ENCODE data around the gene C22orf31. TPM values are rescaled to one million over a fixed set of nuclear protein-coding genes. Genes with fewer than 3 reads are reported as not detected.

The C22orf31 gene
- total RNA-seq, 1 donor from 2014 or later: not detected

GRCh38 chr22:29060931-29061330 lies 700 bp downstream of the C22orf31 start:
- DNase-seq (ENCODE audit: low spot score): no peak
- Mint-ChIP-seq H3K36me3 (ENCODE audit: low read depth) (no peaks in the 10 kb centered on the region), H3K9me3 (no peaks in the 10 kb centered on the region), H3K4me3 (ENCODE audit: low read depth) (no peak overlapping the region), H3K27me3 (ENCODE audit: low read depth) (peaks cover 47% of the 10 kb centered on the region), H3K27ac (no peak overlapping the region), H3K4me1 (ENCODE audit: low read depth) (peaks cover 11% of the 10 kb centered on the region)
- intact Hi-C loops (cut with micrococcal nuclease): no loop called here

- H3K4me3 Mint-ChIP-seq (ENCODE audit: low read depth): no peak overlapping the region
- H3K36me3 Mint-ChIP-seq (ENCODE audit: low read depth): no peaks in the 10 kb centered on the region
- H3K9me3 Mint-ChIP-seq: no peaks in the 10 kb centered on the region
- H3K4me1 Mint-ChIP-seq (ENCODE audit: low read depth): peaks cover 6% of the 10 kb centered on the region
- no peak overlapping the region for H3K27ac Mint-ChIP-seq
- DNase-seq (ENCODE audit: low spot score): no peak
- intact Hi-C loops (cut with micrococcal nuclease): no loop called here
- peaks cover 47% of the 10 kb centered on the region for H3K27me3 Mint-ChIP-seq (ENCODE audit: low read depth)
Measured at GRCh38 chr22:29060251-29060869, 1.3 kb downstream of the C22orf31 start.

DNA sequence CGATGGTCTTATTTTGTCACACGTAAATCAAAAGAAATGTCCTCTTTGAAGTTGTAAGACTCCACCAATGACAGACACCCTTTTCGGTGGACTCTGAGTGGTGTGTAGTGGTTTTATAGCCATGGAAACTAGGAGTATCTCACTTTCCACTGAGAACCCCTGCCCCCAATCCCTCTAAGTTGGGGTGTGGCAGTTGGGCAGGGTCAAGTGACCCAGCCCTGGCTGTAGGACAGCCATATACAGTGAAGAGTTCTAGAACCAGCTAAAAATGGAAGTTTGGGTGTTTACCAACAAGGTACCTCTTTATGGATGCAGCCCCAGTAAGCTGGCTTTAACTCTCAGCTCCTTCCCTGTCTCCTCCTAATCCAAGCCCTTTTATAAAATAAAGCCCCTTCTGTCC lies 5.2 kb downstream of the C22orf31 start:
- Mint-ChIP-seq H3K4me1 (ENCODE audit: low read depth) (no peaks in the 10 kb centered on the region), H3K4me3 (ENCODE audit: low read depth) (no peak overlapping the region), H3K9me3 (no peaks in the 10 kb centered on the region), H3K27me3 (ENCODE audit: low read depth) (peaks cover 28% of the 10 kb centered on the region), H3K36me3 (ENCODE audit: low read depth) (no peaks in the 10 kb centered on the region), H3K27ac (no peak overlapping the region)
- intact Hi-C loops (cut with micrococcal nuclease): no loop called here
- no peak for DNase-seq (ENCODE audit: low spot score)

DNA sequence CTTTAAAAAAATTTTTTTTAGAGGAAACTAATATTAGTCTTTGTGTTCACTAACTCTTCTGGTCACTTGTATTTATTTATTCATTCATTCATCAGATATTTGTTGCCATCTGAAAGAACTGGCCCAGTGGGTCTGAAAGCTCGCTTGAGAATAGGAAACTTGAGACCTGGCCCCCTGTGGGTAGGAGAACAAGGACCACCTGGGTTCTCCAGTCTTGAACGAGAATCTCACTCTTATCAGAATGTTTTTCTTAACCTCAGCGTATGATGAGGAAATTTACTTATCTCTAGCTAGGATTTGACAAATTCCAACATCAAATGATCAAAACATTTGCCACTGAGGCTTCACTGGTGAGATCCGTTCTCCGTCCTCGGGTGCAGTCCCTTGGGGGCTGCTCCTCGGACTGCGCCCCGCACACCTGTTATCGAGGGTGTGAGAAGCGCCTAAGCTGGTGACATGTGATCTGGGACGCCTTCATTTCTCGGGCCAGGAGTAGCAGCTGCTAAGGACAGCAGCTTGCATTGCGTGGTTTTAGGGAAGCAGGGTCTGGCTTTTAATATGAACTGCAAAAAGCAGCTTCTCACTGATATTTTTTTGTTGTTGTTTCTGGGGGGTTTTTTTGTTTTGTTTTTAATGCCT lies 6.3 kb downstream of the C22orf31 start:
- no peak overlapping the region for H3K27ac Mint-ChIP-seq
- peaks cover 17% of the 10 kb centered on the region for H3K27me3 Mint-ChIP-seq (ENCODE audit: low read depth)
- no peaks in the 10 kb centered on the region for H3K36me3 Mint-ChIP-seq (ENCODE audit: low read depth)

GRCh38 chr22:29054251-29054767 lies 7.3 kb downstream of the C22orf31 start:
- H3K27ac Mint-ChIP-seq: no peak overlapping the region
- no peaks in the 10 kb centered on the region for H3K4me1 Mint-ChIP-seq (ENCODE audit: low read depth)
- intact Hi-C loops (cut with micrococcal nuclease): no loop called here
- no peaks in the 10 kb centered on the region for H3K9me3 Mint-ChIP-seq
- DNase-seq (ENCODE audit: low spot score): no peak
- no peaks in the 10 kb centered on the region for H3K36me3 Mint-ChIP-seq (ENCODE audit: low read depth)
- H3K27me3 Mint-ChIP-seq (ENCODE audit: low read depth): peaks cover 12% of the 10 kb centered on the region
- H3K4me3 Mint-ChIP-seq (ENCODE audit: low read depth): no peak overlapping the region

More for the DNA sequence above, 6.3 kb downstream of the C22orf31 start:
- no peaks in the 10 kb centered on the region for H3K9me3 Mint-ChIP-seq
- intact Hi-C loops (cut with micrococcal nuclease): no loop called here
- DNase-seq (ENCODE audit: low spot score): no peak
- no peaks in the 10 kb centered on the region for H3K4me1 Mint-ChIP-seq (ENCODE audit: low read depth)
- H3K4me3 Mint-ChIP-seq (ENCODE audit: low read depth): no peak overlapping the region

GRCh38 chr22:29053048-29053702 lies 8.5 kb downstream of the C22orf31 start:
- Mint-ChIP-seq H3K27ac (no peak overlapping the region), H3K27me3 (ENCODE audit: low read depth) (peaks cover 9% of the 10 kb centered on the region), H3K4me1 (ENCODE audit: low read depth) (no peaks in the 10 kb centered on the region), H3K9me3 (no peaks in the 10 kb centered on the region), H3K36me3 (ENCODE audit: low read depth) (no peaks in the 10 kb centered on the region), H3K4me3 (ENCODE audit: low read depth) (no peak overlapping the region)
- intact Hi-C loops (cut with micrococcal nuclease): no loop called here
- DNase-seq (ENCODE audit: low spot score): no peak

DNA sequence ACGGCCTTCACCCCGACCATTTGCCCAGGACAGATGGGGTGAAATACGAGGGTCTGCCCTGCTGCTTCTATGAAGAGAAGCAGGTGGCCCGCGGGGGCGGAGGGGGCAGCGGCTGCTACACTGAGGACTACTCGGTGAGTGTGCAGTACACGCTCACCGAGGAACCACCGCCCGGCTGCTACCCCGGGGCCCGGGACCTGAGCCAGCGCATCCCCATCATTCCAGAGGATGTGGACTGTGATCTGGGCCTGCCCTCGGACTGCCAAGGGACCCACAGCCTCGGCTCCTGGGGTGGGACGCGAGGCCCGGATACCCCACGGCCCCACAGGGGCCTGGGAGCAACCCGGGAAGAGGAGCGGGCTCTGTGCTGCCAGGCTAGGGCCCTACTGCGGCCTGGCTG lies 11.2 kb downstream of the C22orf31 start:
- Mint-ChIP-seq H3K4me1 (ENCODE audit: low read depth) (no peaks in the 10 kb centered on the region), H3K27ac (no peak overlapping the region), H3K36me3 (ENCODE audit: low read depth) (no peaks in the 10 kb centered on the region), H3K9me3 (no peaks in the 10 kb centered on the region), H3K27me3 (ENCODE audit: low read depth) (no peaks in the 10 kb centered on the region), H3K4me3 (ENCODE audit: low read depth) (no peak overlapping the region)
- intact Hi-C loops (cut with micrococcal nuclease): no loop called here
- DNase-seq (ENCODE audit: low spot score): no peak

GRCh38 chr22:29049655-29050263 lies 11.9 kb downstream of the C22orf31 start:
- Mint-ChIP-seq H3K4me3 (ENCODE audit: low read depth) (no peak overlapping the region), H3K27ac (no peak overlapping the region), H3K36me3 (ENCODE audit: low read depth) (no peaks in the 10 kb centered on the region), H3K4me1 (ENCODE audit: low read depth) (no peaks in the 10 kb centered on the region), H3K27me3 (ENCODE audit: low read depth) (no peaks in the 10 kb centered on the region), H3K9me3 (no peaks in the 10 kb centered on the region)
- intact Hi-C loops (cut with micrococcal nuclease): no loop called here
- DNase-seq (ENCODE audit: low spot score): no peak

- no peaks in the 10 kb centered on the region for H3K4me1 Mint-ChIP-seq (ENCODE audit: low read depth)
- no peaks in the 10 kb centered on the region for H3K36me3 Mint-ChIP-seq (ENCODE audit: low read depth)
- no peak overlapping the region for H3K4me3 Mint-ChIP-seq (ENCODE audit: low read depth)
- intact Hi-C loops (cut with micrococcal nuclease): no loop called here
- no peaks in the 10 kb centered on the region for H3K9me3 Mint-ChIP-seq
- no peak overlapping the region for H3K27ac Mint-ChIP-seq
- H3K27me3 Mint-ChIP-seq (ENCODE audit: low read depth): no peaks in the 10 kb centered on the region
- DNase-seq (ENCODE audit: low spot score): no peak
Measured at GRCh38 chr22:29048822-29049654, 12.6 kb downstream of the C22orf31 start.

- no peak overlapping the region for H3K4me3 Mint-ChIP-seq (ENCODE audit: low read depth)
- intact Hi-C loops (cut with micrococcal nuclease): loop anchor here (5.0 kb wide), 1 partner anchor 442 kb away; no protein-coding TSS in a partner anchor
- H3K36me3 Mint-ChIP-seq (ENCODE audit: low read depth): no peaks in the 10 kb centered on the region
- no peak for DNase-seq (ENCODE audit: low spot score)
- no peaks in the 10 kb centered on the region for H3K9me3 Mint-ChIP-seq
- no peak overlapping the region for H3K27ac Mint-ChIP-seq
- no peaks in the 10 kb centered on the region for H3K4me1 Mint-ChIP-seq (ENCODE audit: low read depth)
- peaks cover 10% of the 10 kb centered on the region for H3K27me3 Mint-ChIP-seq (ENCODE audit: low read depth)
Measured at GRCh38 chr22:29044657-29045176, 16.9 kb downstream of the C22orf31 start.

- Mint-ChIP-seq H3K27ac (no peak overlapping the region), H3K36me3 (ENCODE audit: low read depth) (no peaks in the 10 kb centered on the region), H3K4me1 (ENCODE audit: low read depth) (no peaks in the 10 kb centered on the region), H3K27me3 (ENCODE audit: low read depth) (peaks cover 10% of the 10 kb centered on the region), H3K4me3 (ENCODE audit: low read depth) (no peak overlapping the region), H3K9me3 (no peaks in the 10 kb centered on the region)
- no peak for DNase-seq (ENCODE audit: low spot score)
- intact Hi-C loops (cut with micrococcal nuclease): loop anchor here (5.0 kb wide), 1 partner anchor 442 kb away; no protein-coding TSS in a partner anchor
Measured at GRCh38 chr22:29043906-29044575, 17.6 kb downstream of the C22orf31 start.
